Neural progenitor cell (in vitro differentiated cells): ENCODE results near the gene QKI.

Experiments used
- CTCF ChIP-seq: fragments of 200-600 bp; sonication (generic); IDR thresholded peaks from 2 replicates; pipeline ENCODE4 v1.5.1; 2017; ENCODE audit warnings: antibody characterized with exemption, mild to moderate bottlenecking
- EZH2 ChIP-seq: fragments of 200-600 bp; sonication (generic); IDR thresholded peaks from 2 replicates; pipeline ENCODE4 v1.6.1; 2017; ENCODE audit warnings: antibody characterized with exemption, mild to moderate bottlenecking, moderate library complexity

GRCh38 chr6:163395831-163396185, 18.7 kb upstream of the QKI start:
- TF ChIP-seq EZH2 (no peak), CTCF (no peak)
